GM11168 (cell line): ENCODE measurements around the gene LEKR1.

ENCODE experiments used
- in situ Hi-C: fragments of 300-500 bp; cut with MboI; formaldehyde crosslinking; loops from one replicate; pipeline ENCODE4 v1.12.0; 2022; ENCODE audit warnings: low sequenced_read_pairs; ENCODE audit not compliant: unreplicated experiment

Gene LEKR1

DNA sequence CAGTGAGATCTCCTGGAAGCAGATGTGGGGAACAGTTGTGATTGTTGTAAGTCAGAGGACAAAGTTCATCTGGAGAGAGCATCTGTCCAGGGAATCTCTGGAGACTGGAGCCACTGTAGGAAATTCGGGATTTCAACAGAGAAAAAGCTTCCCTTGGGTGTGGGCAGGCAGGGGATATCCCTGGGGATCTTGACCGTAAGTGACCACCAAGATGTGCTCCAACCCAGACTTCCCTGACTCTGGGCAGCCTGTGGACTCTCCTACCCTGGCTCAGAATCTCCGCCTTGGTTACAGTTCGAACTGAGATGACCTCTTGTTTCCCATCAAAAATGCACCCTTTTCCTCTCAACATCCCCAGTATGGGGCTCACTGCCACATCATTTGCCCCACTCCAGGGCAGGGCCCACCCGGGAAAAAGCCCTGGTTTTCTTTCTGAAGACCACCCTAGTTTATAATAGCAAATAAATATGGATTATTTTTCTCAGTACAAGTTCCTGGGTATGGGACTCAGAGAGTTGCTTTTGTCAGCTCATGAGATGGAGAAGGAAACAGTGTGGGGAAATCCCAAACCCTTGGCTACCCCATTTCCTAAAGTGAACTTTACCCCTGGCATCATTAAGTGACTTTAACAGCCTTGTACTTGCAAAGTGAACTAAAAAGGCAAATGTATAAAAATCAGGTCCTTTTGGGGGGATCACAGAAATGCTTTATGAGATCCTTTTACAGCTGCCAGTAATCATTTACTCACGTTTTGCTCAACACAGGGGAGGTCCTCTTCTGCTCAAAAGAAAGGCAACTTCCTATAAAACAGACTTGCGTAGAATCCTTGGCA lies 243.9 kb downstream of the LEKR1 start:
- in situ Hi-C loops = loop anchor here (10.0 kb wide), 1 partner anchor 245 kb away; the partner anchor contains the start of gene LEKR1

DNA sequence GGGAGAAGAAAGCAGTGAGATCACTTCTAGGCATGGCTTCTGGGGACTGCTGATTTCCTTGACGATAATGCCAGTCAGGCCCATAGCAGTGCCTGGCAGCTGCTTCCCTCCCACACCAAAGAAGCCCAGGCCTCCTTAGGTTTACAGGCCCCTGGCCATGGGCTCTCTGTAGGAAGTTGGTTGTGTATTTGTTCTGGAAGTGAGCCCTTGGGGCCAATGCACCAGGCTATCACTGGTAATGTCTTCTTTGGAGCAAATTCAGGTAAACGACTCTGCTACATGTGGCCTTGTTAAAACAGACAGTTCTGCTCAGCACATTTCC lies 244.5 kb downstream of the LEKR1 start:
- in situ Hi-C loops = loop anchor here (10.0 kb wide), 1 partner anchor 246 kb away; the partner anchor contains the start of gene LEKR1

DNA sequence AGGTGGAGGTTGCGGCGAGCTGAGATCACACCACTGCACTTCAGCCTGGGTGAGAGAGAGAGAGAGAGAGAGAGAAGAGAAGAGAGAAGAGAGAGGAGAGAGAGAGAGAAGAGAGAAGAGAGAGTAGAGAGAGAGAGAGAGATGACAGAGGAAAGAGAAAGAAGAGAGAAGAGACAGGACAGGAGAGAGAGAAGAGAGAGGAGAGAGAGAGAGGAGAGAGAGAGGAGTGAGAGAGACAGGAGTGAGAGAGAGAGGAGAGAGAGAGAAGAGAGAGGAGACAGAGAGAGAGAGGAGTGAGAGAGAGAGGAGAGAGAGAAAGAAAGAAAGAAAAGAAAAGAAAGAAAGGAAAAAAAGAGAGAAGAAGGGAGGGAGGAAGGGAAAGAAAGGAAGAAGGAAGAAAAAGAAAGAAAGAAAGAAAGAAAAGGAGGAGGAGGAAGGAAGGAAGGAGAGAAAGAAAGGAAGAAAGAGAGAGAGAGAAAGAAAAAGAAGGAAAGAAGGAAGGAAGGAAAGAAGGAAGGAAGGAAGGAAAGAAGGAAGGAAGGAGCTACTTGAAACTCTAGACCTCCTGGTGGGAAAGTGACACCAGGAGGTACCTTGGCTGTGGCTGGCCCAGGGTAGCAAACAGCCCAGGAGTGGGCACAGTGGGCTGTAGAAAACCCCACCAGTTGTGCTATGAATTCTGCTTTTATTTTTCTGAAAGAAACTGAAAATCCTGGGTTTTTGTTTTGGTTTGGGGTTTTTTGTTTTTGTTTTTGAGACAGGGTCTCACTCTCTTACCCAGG lies 245.8 kb downstream of the LEKR1 start:
- in situ Hi-C loops = loop anchor here (10.0 kb wide), 1 partner anchor 247 kb away; the partner anchor contains the start of gene LEKR1

DNA sequence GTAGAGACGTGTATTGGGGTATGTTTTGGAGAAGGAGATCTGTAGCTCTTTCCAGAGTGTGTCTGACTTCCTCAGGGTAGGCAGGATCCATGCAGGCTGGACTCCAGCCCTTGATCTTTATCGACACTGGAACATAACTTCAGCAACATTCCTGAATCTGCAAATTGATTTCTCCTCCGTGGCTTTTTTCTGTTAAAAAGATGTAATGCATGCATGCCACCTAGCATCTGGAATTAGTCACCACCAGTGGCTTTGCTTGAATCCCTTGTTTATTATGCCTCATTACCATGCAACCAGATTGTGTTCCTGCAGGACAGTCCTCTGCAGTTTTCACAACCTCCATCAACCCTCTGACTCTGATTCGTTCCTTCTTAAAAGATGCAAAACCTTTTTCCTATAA lies 247.7 kb downstream of the LEKR1 start:
- in situ Hi-C loops = loop anchor here (10.0 kb wide), 1 partner anchor 249 kb away; the partner anchor contains the start of gene LEKR1

DNA sequence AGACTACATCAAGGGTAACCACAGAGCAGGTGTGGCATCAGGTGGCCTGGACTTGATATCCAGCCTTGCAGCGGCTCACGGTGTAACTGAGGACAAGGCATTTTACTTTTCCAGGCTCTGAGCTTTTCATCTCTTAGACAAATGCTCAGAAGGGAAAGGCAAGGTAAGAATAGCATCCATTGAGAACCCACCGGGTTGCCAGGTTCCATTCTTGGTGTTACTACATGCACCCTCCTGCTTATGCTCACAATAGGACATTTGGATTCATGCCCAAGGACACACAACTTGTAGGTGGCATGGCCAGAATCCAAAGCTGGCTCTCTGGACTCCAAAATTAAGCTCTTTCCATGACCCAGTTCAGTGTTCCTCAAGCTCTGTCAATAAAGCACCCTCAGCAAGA lies 248.3 kb downstream of the LEKR1 start:
- in situ Hi-C loops = loop anchor here (10.0 kb wide), 1 partner anchor 250 kb away; the partner anchor contains the start of gene LEKR1

DNA sequence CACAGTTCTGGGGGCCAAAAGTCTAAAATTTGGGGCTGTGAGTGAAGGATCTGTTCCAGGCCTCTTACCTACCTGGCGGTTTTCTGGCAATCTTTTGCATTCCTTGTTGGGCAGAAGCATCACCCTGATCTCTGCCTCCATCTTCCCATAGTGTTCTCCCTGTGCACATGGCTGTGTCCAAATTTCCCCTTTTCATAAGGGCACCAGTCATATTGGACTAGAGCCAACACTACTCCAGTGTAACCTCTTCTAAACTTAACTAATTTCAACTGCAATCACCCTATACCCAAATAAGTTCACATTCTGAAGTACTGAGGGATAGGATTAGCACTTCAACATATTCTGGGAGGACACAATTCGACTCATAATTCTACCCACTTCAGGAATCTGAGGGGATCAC lies 248.8 kb downstream of the LEKR1 start:
- in situ Hi-C loops = loop anchor here (5.0 to 25.0 kb wide), 3 partner anchors 250 to 913 kb away; partner anchors contain the start of gene LEKR1

DNA sequence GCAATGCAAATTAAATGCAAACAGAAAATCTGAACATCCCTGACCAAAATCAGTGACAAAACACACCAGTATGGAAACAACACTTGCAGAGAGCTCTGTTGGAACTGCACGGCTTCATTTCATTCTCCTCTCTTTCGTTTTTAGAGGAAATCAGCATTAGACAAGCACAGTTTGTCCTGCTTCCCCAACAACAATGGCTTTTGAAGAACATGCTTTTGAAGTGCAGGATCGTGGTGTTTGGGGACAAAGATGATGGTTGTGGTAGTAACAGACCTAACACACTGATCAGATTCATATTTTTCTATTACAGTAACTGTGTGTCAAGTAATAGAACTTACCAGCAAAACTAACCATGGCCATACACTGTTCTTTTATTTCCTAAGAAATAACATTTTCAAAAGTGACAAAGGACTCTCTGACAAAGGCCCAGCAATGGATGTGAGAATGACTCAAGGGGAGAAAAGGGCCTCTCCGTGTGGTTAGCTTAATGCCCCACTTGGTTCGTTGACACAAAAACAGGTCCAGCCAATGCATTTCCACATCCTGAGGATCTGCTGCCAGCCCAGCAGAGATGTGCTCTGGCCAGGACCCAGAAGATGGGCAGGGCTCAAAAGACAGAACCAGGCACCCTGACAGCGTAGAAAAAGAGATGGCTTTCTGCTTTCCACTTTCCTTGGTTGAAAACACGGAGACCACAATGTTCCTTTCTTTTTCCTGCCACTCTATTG lies 249.7 kb downstream of the LEKR1 start:
- in situ Hi-C loops = loop anchor here (5.0 to 25.0 kb wide), 3 partner anchors 251 to 914 kb away; partner anchors contain the start of gene LEKR1

DNA sequence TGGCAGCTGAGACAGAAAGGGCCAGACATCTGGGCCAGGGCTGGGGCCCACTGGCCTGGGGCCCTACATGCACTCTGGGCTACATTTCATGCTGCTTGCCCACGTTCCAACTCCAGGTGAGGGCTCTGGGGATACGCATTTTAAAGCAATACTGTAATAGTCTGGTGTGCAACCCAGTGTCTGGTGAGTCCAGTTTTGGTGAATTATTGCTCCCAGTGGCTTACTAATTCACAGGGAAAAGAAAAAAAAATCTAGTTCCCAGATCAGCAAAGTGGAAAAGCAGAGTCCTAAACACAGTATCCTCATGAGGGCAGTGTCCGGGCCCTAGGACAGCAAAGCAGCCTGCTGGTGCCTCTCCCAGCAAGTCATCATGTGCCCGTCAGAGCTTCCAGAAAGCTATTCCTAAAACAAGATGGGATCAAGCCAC lies 251.4 kb downstream of the LEKR1 start:
- in situ Hi-C loops = loop anchor here (5.0 to 25.0 kb wide), 3 partner anchors 253 to 915 kb away; partner anchors contain the start of gene LEKR1

DNA sequence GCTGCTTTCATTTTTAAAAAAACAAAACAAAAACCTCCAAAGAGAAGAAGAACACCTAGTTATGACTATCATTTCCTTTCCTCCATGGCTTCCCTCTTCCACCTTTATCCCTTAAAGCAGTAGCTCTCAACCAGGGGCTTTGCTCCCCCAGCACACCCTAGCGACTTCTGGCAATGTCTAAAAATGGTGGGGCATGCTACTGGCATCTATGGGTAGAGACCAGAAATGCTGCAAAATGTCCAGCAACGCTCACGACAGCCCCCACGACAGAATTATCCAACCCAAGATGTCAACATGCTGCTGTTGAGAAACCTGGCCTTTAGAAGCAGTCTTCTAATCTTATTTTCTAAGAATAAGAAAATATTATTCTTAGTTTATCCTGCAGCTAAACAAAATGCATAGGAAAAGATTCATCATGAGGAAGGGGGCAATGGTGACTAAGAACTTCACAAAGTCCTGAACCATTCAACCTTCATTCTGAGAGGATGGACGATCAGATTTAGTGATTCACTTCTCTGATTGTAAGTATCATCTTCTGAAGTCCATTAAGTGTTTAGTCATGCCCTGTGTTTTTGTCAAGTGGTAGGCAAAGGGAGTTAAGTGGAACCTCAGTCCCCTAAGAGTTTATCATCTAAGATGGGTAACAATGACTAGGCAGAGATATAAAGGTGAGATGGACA lies 252.1 kb downstream of the LEKR1 start:
- in situ Hi-C loops = loop anchor here (5.0 to 25.0 kb wide), 3 partner anchors 253 to 916 kb away; partner anchors contain the start of gene LEKR1

DNA sequence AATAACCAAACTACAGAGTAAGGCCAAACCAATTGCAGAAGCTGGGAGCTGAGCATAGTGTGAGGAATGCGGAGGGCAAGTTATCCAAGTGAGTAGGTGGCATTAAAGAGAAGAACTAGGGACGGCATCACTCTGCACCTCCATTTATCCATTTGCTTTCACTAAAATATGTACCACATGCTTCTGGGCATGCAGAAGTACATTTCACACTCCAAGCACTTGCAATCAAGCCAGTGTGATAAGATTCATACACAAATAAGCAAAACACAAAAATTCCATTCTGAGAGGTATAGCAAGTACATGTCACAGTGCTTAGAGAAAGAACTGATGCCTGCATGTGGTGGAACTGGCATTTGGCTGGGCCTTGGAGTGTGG lies 252.6 kb downstream of the LEKR1 start:
- in situ Hi-C loops = loop anchor here (5.0 to 25.0 kb wide), 3 partner anchors 254 to 916 kb away; partner anchors contain the start of gene LEKR1

DNA sequence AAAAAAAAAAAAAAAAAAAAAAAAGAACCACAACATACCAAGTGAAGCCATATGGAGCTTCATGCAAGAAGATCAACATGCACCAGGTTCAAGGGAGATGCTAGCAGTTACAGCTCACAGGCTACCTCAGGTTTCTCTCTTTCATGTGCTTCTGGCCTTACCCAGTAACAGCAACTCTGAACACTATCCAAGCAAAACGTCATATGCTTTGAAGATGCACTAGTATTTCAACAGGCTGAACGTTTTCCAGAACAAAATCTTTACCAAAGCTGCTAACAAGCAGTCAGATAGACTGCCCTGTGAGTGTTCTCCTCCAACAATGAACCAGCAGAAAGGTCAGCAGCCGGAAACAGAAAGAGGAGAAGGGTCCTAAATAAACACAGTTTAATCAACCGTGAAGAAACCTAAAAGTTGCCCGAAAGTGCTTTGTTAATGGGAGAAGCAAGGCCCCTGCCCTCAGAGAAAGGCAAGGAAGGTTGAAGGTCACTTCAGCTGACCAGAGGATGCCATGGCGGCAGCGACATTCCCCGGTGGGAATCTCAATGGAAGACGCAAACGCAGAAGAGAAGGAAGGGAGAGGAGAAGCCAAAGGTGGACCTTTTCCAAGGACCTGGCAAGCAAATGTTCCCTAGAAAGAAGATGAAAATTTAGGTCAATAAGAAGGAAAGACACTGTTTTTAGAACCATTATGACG lies 253.7 kb downstream of the LEKR1 start:
- in situ Hi-C loops = loop anchor here (5.0 to 25.0 kb wide), 4 partner anchors 255 to 918 kb away; partner anchors contain the start of gene LEKR1

DNA sequence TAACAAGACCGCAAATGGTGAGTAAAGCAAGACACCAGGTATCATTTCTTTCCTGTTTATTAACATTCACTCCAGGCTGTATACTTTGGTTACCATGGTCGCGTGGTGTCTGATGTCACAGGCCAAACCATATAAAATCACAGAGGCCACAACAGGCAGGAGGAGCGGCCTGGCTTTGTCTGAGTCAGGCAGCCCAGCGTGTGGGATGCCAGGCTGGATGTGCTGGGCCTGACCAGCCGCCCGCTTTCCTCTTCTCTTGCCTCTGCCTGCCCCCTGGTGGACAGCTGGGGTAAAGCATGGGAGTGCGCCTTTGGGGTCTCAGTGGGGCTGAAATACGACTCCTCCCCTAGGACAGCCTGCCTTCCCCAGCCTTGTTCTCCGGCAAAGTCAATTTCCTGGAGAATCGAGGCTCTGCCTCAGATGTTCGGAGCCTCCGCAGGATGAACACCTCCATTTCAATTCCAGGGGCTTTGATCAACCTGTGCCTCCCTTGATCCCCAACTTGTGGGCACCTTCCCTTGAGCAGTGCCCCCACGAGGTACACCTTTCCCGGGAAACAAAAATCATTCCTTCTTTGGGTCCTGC lies 255.6 kb downstream of the LEKR1 start:
- in situ Hi-C loops = loop anchor here (10.0 to 25.0 kb wide), 2 partner anchors 537 to 919 kb away; no protein-coding TSS in a partner anchor

DNA sequence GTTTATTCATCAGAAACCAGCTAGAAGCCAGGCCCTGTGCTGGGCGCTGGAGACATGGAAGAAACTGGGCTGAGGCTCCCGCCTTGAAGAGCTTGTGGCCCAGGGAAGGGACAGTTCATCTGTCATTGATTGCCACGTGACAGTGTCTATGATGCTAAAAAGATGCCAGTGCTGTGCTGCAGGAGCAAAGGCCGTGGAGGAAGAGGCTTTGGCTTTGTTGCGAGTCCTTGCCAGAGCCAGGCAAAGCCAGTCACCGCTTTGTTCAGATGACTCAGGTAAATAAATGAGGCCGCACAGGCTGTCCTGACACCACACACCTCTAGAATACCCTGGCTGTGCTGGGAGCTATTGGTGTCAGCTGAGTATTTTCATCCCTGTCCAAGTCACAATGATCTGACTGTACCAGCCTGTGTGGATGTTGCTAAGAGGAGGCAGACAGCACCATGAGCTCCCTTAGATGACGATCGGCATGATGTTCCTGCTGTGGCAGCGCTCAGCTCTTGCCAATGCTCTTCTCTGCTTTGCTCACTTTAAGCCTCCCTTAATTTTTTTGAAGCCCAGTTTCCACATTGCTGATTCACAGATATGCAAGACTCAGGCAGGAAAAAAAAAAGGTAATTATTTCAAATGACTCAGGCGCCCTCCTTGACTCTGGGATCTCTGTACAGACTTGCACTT lies 256.3 kb downstream of the LEKR1 start:
- in situ Hi-C loops = loop anchor here (10.0 to 25.0 kb wide), 2 partner anchors 538 to 920 kb away; no protein-coding TSS in a partner anchor

DNA sequence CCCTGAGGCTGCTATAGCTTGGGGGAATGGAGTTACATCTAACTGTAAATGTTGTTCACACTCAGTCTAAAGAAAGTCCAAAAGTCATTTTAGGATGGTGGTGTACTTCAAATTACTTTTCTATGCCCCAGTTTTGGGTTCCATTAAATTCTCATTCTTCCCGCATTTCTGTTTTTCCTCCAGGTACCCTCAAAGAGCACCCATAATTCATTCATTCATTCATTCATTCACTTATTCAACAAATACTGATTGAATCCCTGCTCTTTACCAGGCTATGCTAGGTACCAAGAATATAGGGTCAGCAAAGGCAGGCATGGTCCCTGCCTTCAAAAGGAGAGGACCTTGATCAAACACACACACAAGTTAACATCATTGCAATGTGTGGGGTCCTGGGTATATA lies 257.7 kb downstream of the LEKR1 start:
- in situ Hi-C loops = loop anchor here (10.0 to 25.0 kb wide), 2 partner anchors 539 to 922 kb away; no protein-coding TSS in a partner anchor

DNA sequence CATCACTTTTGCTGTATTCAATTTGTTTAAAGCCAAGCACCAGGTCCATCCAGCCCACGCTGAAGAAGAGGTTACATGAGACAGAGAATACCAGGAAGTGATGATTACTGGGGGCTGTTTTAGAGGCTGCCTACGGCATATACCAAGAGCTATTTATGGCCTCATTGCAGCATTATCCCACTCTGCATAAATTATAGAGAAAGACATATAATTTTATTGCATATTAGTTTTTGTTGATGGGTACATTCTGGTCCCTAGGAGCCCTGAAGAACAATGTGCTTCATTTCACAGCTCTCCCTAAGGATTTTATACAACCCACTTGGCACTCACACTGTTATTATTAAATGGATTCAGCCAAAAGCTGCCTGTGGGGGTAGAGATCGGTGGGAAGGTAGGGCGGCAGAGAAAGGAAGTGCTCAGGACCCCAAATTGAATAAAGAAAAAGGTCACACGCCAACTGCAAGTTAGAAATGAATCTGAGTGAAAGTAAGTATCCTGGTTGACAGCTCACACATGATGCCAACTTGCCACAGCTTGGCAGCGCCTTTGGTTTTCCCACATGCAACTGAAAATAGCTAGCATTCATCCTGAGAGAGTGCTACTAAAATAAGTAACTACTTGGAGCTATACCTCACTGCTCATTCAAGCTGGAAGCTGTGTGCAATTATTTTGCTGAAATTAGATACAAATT lies 260.1 kb downstream of the LEKR1 start:
- in situ Hi-C loops = loop anchor here (10.0 to 25.0 kb wide), 2 partner anchors 541 to 924 kb away; no protein-coding TSS in a partner anchor

DNA sequence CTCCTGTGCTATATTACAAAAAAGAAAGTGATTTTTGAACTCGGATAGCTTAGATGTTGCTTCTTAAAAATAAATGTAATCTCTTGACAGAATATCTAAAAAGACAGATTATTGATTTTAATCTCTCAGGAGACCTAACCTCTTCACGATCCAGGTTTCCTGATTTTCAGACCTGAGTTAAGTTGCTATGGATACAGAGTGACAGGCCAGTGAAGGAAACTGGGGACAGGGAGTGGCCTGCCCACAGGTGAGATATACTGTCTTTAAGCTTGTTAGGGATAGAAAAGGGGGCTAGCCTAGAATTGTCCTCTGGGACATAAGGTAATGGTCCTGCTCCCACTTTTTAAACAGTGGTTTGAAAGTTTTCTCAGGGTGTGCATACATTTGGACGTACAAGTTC lies 260.6 kb downstream of the LEKR1 start:
- in situ Hi-C loops = loop anchor here (10.0 to 25.0 kb wide), 2 partner anchors 542 to 924 kb away; no protein-coding TSS in a partner anchor

DNA sequence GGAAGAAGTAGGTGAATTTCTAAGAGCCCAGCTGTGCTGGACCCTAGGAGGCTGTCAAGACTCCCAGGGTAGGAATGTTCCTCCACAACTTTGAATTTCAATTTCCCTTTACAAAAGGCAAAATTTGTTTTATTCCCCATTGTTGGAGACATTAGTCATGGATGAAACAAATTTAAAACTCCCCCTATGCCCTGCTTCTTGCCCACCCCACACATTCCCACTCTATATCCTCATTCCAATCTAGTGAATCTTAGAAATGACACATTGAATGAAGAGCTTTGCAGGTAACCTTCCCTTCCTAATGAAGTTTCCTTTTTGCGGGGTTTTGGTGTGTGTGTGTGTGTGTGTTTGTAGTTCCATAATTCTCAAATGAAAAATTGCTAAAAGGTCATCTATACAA lies 261.2 kb downstream of the LEKR1 start:
- in situ Hi-C loops = loop anchor here (10.0 to 25.0 kb wide), 2 partner anchors 543 to 925 kb away; no protein-coding TSS in a partner anchor
